Stimulated activated CD8-positive, alpha-beta memory T cell treated with anti-CD3 and anti-CD28 coated beads, Interleukin-4, amount 100 ng/mL, for 4 hours (primary cell): ENCODE data around the gene TEX101.
"Not testable (repeated sequence)": the region's sequence is repeated elsewhere in the genome, so short reads cannot be mapped to it uniquely, and the experiment has no call there.

Experiments
- DNase-seq, 2 donors: peaks; one replicate each; pipeline ENCODE4 v3.0.0-alpha.2; 2020; ENCODE audit warnings: low read depth in 2 of 2, low spot score in 1 of 2

The TEX101 gene

GRCh38 chr19:43414554-43414953 lies at the start of gene TEX101:
Gene TEX101 (plus strand): TSS chr19:43414890. CDS start chr19:43415920, 1,030 bp downstream.
- no peak for DNase-seq

- DNase-seq = not testable (repeated sequence)
Observed at GRCh38 chr19:43365677-43366076, 49.0 kb upstream of the TEX101 start.

GRCh38 chr19:43367822-43368221 lies 46.9 kb upstream of the TEX101 start:
- DNase-seq = no peak

- not testable (repeated sequence) for DNase-seq
Observed at GRCh38 chr19:43368897-43369296, 45.8 kb upstream of the TEX101 start.

GRCh38 chr19:43371909-43372308 lies 42.8 kb upstream of the TEX101 start:
- DNase-seq = no peak

GRCh38 chr19:43372462-43372861 lies 42.2 kb upstream of the TEX101 start:
- no peak for DNase-seq

- DNase-seq = not testable (repeated sequence)
Observed at GRCh38 chr19:43377624-43378023, 37.1 kb upstream of the TEX101 start.

- no peak for DNase-seq
Observed at GRCh38 chr19:43380008-43380407, 34.7 kb upstream of the TEX101 start.

GRCh38 chr19:43380771-43381386 lies 33.8 kb upstream of the TEX101 start:
- no peak for DNase-seq

GRCh38 chr19:43382586-43383216 lies 32.0 kb upstream of the TEX101 start:
- DNase-seq = not testable (repeated sequence)

GRCh38 chr19:43383254-43383653 lies 31.4 kb upstream of the TEX101 start:
- DNase-seq = not testable (repeated sequence)

GRCh38 chr19:43383759-43384158 lies 30.9 kb upstream of the TEX101 start:
- DNase-seq = not testable (repeated sequence)

- DNase-seq = not testable (repeated sequence)
Observed at GRCh38 chr19:43390903-43391551, 23.7 kb upstream of the TEX101 start.

GRCh38 chr19:43391552-43391935 lies 23.1 kb upstream of the TEX101 start:
- DNase-seq = not testable (repeated sequence)

- not testable (repeated sequence) for DNase-seq
Observed at GRCh38 chr19:43393501-43393900, 21.2 kb upstream of the TEX101 start.

- no peak for DNase-seq
Observed at GRCh38 chr19:43395561-43395960, 19.1 kb upstream of the TEX101 start.

- no peak for DNase-seq
Observed at GRCh38 chr19:43406297-43406696, 8.4 kb upstream of the TEX101 start.

- DNase-seq = no peak
Observed at GRCh38 chr19:43407416-43408005, 7.2 kb upstream of the TEX101 start.

GRCh38 chr19:43408043-43408442 lies 6.6 kb upstream of the TEX101 start:
- no peak for DNase-seq

GRCh38 chr19:43409415-43409814 lies 5.3 kb upstream of the TEX101 start:
- DNase-seq = no peak

- DNase-seq = no peak
Observed at GRCh38 chr19:43412441-43412840, 2.2 kb upstream of the TEX101 start.
